Middle frontal gyrus (tissue), 1 donor: Measurements from ENCODE around the gene SST.
A peak's percentile ranks its signal among the peaks of the same experiment; 100 is the strongest.

Source experiments
- DNase-seq: peaks from one replicate; pipeline ENCODE4 v3.0.0-alpha.2; 2015; ENCODE audit warnings: low spot score; ENCODE audit errors: extremely low spot score

The SST gene

DNA sequence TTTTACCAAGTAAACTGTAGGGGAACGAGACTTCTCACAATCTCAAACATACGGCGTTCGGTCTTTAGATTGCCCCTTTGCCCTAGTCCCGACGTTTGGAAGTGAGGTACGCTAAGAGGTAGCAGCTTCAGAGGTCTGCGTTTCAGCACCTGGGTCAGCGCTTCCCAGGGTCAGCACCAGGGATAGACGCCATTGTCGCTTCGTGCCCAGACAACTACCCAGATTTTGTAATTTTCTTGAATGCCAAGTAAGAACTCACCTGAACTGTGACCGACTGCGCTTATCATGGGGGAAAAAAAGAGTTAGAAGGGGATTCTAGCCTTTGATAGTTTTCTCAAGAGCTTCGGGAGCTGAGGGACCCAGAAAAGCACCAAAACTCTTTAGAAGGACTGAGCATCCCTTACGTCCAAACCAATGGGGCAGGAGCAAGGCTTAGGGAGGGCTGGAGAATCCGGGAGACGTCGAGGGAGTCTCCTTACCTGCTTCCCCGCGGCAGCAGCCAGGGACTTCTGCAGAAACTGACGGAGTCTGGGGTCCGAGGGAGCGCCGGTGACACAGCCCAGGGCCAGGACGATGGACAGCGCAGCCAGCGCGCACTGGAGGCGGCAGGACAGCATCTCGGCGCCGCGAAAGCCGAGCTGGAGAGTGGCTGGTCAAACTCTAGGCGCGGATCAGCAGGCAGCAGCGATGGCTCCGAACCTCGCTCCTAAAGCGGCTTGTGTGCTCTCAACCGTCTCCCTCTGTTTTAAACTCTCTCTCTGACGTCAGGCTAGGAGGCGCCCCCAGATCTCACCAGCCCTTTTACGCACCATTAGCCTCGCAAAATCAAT, at the start of gene SST:
Gene SST, minus strand, starts transcription at position 720 of the 830 bp plus-strand sequence. Its CDS starts 103 bp downstream, at position 617.
- DNase-seq = no peak

DNA sequence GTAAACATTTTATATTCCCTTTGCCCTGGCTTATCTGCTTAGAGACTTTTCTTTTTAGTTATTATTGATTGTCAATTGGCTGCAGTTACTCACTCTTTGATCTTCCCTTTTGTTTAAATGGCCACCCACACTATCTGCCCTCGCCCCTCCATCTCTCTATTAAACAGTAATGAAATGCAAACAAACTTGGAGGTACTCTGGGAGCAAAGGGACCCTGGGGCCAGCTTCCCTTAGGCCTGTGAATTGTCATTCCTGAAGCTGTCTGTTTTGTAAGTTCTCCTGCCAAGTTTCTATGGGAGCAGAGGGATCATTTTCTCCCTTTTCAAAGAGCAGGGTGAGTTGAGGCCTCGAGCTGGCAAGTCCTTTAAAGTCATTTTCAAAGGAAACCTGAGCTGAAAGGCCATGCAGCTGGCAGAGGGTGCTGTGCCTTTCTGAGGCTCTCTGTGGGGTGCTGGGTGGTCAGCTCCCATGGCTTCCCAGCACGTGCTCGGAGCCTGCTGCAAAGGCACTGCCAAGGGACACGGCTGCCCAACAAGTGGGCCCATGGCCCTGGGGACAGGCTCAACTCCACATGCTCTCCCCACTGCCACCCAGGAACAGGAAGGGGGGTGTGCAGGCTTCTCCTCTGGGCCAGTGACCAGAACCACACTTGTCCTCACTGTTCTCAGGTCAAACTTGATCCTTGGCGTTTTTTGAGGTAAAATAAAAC, 49.6 kb upstream of the SST start:
- DNase-seq = peak; percentile 15

DNA sequence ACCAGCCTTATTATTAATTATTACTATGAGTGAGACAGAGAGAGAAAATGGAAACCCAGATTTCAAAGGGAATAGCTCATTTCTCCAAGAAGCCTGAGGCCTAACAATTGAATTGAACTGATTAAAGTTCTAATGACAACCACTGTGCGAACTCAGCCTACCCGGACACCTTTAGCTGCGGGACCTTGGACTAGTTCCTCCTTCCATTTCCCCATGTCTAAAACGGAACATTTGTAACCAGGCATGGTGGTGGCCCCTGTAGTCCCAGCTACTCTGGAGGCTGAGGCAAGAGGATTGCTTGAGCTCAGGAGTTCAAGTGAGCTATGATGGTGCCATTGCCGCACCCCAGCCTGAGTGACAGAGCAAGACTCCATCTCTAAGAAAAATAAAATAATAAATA, 48.6 kb upstream of the SST start:
- DNase-seq = no peak

DNA sequence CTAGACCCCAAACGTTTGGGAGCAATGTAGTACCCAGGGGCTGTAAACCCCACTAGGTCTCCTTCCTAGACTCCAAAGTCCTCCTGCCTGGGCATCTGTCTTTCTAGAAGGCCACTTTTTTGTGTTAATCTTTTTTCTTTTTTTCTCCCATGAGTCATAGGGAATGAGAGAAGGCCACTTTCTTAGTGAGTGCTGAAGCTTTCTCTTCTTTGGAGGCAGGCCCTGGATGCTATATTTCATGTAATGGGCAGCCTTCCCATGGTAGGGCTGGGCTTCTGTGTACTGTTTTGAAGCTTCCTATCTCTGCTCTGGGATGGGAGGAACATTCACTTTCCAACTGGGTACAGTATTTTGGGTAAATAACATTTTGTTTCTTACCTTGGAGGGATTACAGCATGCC, 47.4 kb upstream of the SST start:
- no peak for DNase-seq

DNA sequence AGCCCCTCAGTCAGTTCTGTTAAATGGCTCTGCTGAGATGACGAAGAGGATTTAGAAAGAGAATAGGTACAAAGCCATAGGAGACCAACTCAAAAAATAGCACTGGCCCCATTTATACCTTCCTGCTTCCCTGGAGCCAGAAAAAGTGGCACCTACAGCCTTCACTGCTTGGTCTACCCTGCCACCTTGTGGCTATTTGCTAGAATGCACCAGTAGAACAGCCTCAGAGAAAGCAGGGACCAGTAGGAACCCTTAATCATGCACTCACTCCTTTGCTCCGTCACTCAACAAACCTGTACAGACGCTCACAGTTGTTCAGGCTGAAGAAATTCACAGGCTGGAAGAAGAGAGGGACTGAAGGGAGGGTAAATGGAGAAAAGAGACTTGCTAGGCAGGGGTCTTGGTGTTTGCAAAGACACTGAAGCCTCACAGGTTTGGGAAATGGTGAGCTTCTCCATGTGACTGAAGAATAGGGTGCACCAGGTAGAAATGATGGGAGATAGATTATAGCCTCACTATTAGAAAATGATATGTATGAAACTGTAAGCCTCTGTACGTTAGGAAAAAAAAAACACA, 44.3 kb upstream of the SST start:
- DNase-seq = peak; percentile 68

DNA sequence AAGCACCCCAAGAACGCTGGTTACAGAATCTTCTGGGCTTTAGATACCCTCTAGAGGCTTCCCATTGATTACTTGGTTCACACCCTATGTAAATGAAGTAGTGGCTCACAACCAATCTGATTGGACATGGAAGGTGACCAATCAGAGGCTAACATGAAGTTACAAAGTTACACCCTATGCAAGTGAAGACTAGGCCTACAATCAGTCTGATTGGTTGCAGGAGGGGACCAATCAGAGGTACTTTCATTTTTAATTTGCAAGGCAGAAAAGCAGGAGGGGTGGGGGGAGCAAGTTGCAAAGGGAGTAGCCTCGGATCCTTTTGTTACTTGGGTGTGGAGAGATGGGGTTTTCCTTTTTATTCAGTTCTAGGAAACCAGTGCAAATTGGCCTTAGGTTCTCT, 43.3 kb upstream of the SST start:
- no peak for DNase-seq

DNA sequence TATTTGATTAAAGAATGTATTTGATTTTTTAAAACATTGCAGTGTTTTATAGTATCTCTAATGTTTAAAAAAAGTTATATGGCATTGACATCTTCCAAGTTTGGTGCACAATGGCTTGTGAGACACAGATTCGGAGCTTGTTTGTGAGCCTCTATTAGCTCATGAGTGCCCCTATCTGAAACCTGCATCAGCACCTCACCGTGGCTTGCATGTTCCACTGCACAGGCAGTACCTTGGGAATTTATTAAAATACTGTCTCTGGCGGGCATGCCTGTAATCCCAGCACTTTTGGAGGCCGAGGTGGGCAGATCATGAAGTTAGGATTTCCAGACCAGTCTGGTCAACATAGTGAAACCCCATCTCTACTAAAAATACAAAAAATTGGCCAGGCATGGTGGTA, 39.0 kb upstream of the SST start:
- no peak for DNase-seq

DNA sequence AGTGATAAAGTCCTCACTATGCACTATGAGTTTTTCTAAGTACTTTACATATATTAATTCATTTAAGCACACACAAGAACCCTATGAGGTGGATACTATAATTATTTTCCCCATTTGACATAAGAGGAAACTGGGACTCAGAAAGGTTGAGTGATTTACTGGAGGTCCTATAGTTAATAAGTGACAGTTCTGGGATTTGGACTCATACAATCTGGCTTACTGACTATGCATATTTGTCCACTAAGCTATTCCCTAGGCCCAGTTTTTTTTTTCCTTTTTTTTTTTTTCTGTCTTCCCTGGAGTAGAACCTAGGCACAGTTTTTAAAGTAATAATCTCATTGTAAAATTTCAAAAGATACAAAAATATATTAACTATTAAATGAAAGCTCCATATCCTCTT, 38.5 kb upstream of the SST start:
- DNase-seq = no peak

DNA sequence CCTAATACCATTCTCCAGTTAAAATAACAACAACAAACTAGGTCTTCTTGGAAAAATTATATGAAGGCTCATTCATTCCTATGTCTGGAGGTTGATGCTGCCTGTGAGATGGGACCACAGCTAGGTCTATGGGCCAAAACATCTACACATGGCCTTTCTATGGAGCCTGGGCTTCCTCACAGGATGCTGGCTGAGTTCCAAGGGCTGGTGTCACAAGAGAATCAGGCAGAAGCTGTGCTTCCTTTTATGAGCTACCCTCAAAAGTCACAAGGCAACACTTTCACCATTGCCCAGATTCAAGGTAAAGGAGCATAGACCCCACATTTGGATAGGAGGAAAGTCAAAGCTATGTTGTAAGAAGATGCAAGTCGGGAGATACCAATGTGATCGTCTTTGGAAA, 36.8 kb upstream of the SST start:
- DNase-seq = no peak

DNA sequence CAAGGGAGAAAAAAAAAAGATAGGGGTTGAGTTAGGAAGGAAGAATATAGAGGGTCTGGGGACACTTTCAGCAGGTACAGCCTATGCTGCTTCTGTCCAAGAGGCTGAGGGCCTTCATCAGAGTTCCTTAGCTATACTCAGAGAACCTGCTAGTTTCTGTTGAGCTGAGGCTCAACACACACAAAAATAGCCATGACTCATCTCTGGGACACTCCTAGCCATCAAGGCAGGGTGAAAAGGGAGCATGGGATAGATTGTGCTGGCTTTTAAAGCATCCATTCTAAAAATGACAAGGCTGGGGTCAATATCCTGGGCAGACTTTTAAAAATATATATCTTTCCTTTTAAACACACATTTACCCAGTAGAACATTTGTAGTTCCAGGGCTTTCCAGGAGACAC, 35.0 kb upstream of the SST start:
- DNase-seq = no peak

DNA sequence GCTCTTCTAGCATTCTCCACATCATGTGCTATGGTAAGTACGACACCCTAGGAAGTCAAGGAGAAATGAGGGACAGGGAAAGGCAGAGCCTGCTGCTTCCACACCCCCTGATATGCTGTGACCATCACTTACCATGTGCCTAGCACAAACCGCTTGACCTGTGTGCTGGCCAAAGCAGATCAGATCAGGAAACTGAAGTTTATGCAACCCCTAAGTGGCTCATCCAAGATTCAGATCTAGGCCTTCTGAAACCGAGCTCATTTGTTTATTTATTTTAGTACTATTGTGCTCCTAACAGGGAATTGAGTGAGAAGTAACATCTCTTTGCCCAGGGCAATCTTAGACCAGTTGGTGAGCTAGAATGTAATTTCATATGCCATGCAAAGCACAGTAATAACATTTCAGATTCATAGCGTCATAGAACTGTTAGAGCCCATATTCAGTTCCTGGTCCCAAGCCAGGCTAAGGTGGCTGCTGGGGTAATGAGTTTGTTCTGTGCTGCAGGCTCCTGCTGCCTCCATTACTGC, 32.4 kb upstream of the SST start, which contains the start of gene RTP2:
Gene RTP2, minus strand, starts transcription at position 51 of the 527 bp plus-strand sequence. CDS start 429 bp downstream, outside the sequence.
- no peak for DNase-seq

DNA sequence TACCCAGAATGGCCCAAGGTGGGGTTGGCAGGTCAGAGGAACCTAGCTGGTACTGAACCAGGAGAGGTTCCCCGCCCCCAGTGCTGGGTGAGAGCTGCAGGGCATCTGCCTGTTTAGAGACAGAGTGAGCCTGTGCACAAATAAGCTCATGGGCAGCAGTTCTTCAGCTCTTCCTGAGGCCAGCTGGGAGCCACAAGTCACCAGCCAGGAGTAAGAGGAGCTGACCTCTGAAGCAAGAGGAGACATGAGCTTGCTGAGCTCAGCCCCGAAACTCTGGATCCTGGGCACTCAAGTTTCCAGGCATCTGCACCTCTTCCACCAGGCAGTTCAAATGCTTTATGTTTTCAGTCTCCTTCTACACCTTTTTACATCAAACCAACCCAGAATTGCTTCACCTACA, 30.1 kb upstream of the SST start:
- no peak for DNase-seq

DNA sequence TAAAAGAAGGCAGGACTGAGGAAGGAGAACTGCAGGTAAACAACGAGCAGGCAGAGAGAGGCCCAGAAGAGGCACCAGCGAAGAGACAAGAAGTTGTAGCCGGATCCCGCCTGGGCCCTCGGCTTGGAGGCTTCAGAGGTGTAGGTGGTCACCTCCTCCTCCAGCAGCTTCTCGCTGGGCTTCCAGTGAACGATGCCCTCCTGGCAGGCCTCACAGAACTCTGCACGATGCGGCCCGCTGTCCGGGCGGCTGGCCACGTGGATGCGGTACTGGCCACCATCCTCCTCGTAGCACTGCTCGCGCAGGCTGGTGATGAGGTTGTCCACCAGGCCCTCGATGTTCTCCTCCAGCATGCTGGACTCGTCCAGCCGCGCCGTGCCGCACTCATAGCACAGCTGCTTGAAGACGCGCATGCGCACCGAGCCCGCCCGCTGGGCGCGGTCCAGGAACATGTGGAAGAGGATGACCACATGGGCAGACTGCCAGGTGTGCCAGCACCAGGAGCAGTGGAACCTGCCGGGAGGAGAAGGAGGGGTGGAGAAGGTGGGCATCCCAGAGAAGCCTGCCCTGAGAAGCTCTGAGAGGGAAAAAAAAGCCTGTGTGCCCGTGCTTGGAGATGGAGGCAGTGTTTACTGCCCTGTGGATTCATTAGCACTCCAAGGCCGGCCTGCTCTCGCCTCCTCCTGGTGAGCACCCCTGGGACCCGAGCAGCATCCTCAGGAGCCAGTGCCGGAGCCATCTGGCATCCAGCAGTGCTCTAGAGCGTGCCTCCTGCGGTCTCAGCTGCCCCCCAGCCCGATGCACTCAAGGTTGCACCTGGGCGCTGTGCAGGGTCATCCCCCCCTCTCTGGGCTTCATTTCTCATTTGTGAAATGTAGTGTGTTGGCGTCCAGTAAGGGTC, 28.6 kb upstream of the SST start:
- no peak for DNase-seq

DNA sequence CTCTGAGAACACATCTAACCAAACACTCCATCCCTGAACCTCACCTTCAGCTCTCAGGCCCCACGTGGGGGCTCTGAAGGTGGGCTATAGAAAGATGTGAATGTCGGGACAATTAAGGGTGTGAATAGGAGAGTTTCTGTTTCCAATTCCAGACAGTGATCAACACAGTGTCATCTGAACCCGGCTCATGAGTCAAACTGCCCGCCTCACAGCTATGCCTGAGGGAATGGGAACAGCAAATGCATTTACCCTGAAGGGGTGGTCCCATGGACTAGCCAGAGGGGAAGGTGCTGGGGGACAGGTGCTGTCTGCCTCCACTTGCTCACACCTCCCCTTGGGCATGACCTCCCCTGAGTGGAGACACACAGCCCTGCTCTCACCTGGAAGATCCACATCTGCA, 25.8 kb upstream of the SST start:
- no peak for DNase-seq

DNA sequence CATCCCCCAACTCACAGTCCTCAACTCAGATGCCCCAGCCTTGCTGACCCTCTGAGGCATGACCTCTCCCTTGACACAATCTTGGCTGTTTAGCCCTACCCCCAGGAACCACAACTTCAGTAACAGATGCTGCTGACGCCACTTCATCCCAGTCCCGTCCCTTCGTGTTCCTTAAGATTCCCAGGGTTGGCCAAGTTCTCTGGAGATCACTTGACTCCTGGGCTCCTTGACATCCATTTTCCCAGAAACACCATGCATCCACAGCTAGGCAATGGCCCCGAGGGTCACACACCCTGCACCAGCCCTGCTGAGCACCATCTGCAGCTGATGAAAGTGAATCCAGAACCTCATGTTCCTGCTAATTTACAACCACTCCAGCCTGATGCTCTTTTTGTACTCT, 25.3 kb upstream of the SST start:
- no peak for DNase-seq

DNA sequence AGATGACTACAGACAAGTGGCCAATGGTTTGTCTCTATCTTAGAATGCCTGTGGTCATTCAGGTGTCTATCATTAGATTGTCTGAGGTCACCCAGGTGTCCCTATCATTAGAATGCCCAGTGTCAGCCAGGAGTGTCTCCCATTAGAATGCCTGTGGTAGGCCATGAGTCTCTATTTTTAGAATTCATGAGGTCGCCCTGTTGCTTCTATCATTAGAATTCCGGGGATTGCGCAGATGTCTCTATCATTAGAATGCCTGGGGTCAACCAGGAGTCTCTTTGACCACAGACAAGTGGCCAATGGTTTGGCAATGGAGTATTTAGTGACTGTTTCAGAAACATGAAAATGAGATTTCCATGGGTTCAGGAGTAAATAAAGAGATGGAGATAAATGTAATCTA, 24.6 kb upstream of the SST start:
- no peak for DNase-seq

DNA sequence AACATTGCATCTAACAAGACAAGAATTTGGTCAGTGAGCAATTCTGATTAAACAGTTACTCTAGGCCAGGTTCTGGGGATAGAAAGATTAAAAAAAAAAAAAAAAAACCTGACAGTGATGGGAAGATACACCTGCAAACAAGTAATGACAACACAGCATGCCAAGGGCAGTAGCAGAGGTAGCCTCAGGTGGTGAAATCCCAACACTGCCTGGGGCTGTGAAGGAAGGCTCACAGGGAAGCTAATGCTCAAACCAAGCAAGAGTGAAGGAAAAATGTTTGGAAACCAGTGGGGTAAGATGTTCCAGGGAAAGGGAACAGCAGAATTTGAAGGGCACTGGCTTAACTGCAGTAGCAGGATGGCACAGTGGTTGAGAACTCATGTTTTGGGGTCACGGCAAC, 23.2 kb upstream of the SST start:
- DNase-seq = no peak

DNA sequence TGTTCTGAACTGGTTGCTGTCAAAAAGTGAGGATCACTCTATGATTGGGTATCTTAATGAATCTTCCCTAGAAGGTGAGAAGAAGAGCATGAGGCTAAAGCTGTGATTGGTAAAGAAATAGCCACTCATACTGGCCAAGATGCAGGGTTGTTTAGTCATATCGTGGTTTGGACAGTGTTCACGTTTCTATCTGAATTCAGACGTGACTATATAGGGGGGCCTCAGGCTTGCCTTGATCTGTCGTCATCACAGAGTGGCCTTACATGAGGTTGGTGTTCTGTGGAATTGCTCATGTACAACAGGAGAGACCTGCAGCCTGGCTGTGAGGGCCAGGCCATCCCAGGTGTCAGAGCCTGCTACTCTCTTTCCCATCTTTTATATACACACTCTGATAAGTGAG, 19.8 kb upstream of the SST start:
- no peak for DNase-seq

DNA sequence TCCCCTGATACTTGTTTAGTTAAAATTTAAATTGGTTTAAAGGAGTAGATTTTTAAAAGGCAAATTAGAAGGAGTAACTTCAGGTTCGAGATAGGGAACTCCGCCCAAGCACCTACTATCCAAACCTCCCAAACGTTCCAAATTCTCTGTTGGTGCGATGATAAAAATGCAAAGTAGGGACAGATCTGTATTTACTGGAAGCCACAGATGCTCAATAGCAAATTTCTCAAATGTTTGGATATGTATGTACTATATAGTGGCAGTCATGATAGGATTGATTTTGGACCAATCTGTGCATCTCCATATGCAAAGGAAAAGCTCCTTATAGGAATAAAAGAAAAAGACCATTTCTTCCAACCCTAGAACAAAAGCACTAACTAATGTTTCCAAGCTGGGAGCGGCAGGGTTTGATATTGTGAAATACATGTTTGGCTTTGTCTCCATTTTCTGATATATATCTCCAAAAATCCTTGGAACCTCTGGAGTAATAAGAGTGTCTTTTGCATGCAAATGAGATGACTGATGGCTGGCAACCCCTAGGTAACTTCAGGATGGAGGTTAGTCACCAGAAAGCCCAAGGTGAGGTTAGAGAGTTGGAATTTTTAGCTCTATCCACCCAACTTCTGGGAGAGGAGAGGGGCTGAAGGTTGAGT, 16.6 kb upstream of the SST start:
- no peak for DNase-seq

DNA sequence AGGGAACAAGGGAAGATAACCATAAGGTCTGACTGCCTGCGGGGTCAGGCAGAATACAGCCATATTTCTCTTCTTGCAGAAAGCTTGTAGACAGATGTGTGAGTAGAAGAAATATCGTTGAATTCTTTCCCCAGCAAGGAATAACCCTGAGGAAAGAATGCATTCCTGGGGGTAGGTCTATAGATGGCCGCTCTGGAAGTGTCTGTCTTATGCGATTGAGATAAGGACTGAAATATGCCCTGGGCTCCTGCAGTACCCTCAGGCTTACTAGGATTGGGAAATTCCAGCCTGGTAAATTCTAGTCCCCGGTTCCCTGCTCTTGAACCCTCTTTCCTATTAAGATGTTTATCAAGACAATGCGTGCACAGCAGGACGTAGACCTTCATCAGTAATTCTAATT, 15.8 kb upstream of the SST start:
- DNase-seq = no peak

DNA sequence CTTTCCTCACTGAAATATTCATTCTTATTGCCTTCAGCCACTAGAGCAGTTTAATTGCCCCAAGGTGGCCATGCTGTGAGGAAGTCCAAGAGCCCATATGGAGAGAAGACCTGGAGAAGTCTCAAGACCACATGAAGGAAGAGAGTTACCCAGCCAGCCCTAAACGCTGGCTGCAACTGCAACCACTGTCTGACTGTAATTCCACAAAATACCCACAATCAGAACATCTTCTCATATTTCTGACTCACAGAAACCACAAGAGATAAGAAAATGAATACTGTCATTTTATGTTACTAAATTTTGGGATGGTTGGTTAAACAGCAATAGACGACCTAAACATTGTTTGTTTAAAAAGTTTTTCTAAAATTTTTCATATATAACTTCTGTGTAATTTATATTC, 14.7 kb upstream of the SST start:
- DNase-seq = no peak
